Thymus (tissue), 11 donors: ENCODE data around the gene ST7. TPM values are rescaled to one million over a fixed set of nuclear protein-coding genes. Genes with fewer than 3 reads are reported as not detected.
"Not testable (repeated sequence)": the region's sequence is repeated elsewhere in the genome, so short reads cannot be mapped to it uniquely, and the experiment has no call there.

Source experiments
- DNase-seq, 9 donors: peaks; one replicate each; pipeline ENCODE4 v3.0.0-alpha.2; 2013; ENCODE audit warnings: low spot score in 9 of 9, low read depth in 6 of 9, missing footprints in 1 of 9
- H3K27ac ChIP-seq, 2 donors: one replicate each; pipeline ENCODE4 v1.5.1; 2013; ENCODE audit warnings: control low read depth in 1 of 2, low read depth in 1 of 2, low read length in 1 of 2, mild to moderate bottlenecking in 1 of 2, moderate library complexity in 1 of 2
- H3K27me3 ChIP-seq, 2 donors: one replicate each; pipeline ENCODE4 v1.5.1; 2013; ENCODE audit warnings: low read length in 1 of 2; ENCODE audit not compliant: control insufficient read depth in 2 of 2, insufficient read depth in 1 of 2
- H3K36me3 ChIP-seq, 2 donors: one replicate each; pipeline ENCODE4 v1.5.1; 2013; ENCODE audit warnings: low read length in 1 of 2, mild to moderate bottlenecking in 1 of 2, moderate library complexity in 1 of 2; ENCODE audit not compliant: control insufficient read depth in 2 of 2, insufficient read depth in 2 of 2
- H3K4me1 ChIP-seq, 2 donors: one replicate each; pipeline ENCODE4 v1.5.1; 2013; ENCODE audit warnings: low read length in 2 of 2; ENCODE audit not compliant: control insufficient read depth in 2 of 2, insufficient read depth in 2 of 2
- H3K4me3 ChIP-seq, 2 donors: one replicate each; pipeline ENCODE4 v1.5.1; 2013; ENCODE audit warnings: low read length in 2 of 2, control low read depth in 1 of 2, mild to moderate bottlenecking in 1 of 2
- H3K9me3 ChIP-seq, 2 donors: one replicate each; pipeline ENCODE4 v1.5.1; 2013; ENCODE audit warnings: low read length in 1 of 2, mild to moderate bottlenecking in 1 of 2; ENCODE audit not compliant: control insufficient read depth in 2 of 2, insufficient read depth in 1 of 2
- WGBS: extraction: QIAGEN DNeasy Blood & Tissue Kit; methylation state at CpG from one replicate; pipeline ENCODE4 v1.1.7; 2013; 5-methylcytosine and 5-hydroxymethylcytosine counted together
- polyA plus RNA-seq: library from polyadenylated mRNA; stranded (reverse); fragments of 200-250 nt; gene quantifications from one replicate; pipeline ENCODE4 v1.2.3, GENCODE V29; 2013
- total RNA-seq: library from RNA; stranded (reverse); fragments of 120-200 nt; gene quantifications from one replicate; pipeline ENCODE4 v1.2.4, GENCODE V29; 2013
- donor health status: healthy.

Gene ST7
- total and polyA plus RNA-seq, 2 donors: 9.3 to 11.5 TPM

DNA sequence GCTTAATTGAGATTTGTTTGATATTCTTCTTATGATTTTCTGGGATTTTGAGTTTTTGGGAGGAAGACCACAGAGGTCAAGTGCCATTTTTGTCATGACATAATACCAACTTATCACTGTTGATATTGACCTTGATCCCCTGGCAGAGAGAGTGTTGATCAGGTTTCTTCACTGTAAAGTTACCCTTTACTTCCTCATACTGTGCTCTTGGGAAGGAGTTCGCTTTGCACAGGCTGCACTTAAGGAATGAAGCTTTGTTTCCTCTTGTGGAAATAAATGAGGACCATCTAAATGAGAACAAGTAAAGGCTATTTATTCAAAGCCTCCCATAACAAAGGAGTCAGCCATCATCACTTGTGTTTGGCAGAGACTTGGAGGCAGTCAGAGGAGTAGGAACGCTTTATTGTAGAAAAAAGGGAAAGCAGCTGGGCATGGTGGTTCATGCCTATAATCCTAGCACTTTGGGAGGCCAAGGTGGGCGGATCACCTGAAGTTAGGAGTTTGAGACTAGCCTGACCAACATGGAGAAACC lies 16.1 kb downstream of the ST7 start:
- Histone ChIP-seq H3K4me1 (no peaks in the 10 kb centered on the region), H3K9me3 (no peaks in the 10 kb centered on the region), H3K27me3 (no peaks in the 10 kb centered on the region), H3K4me3 (no peak overlapping the region), H3K36me3 (no peaks in the 10 kb centered on the region), H3K27ac (no peak overlapping the region)
- 94% methylated on average over 3 of the region's 3 CpGs for WGBS
- DNase-seq: no peak

DNA sequence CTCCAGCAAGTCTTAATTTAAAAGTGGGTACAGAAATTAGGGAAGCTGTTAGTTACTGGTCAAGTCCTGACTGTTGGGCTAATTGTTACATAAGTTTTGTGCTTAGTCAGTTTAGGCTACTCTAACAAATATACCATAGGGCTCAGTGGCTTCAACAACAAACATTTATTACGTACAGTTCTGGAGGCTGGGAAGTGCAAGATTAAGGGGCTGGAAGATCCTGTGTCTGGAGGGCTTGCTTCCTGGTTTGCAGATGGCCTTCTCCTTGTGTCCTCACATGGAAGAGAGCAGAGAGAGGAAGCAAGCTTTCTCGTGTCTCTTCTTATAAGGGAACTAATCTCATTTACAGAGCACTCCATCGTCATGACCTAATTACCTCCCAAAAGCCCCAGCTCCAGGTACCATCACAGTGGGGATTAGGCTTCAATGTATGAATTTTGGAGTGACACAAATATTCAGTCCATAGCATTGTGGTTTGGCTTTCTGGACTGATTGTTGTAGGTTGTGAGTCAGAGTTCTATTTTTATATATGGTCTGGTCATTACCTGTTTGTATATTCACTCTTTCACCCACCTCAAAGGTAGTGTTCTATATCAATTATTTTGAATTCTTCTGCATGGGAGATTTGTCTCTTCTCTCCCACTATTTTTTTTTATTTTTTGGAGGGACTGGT lies 17.1 kb downstream of the ST7 start:
- H3K9me3 ChIP-seq: no peaks in the 10 kb centered on the region
- H3K27ac ChIP-seq: no peak overlapping the region
- no peaks in the 10 kb centered on the region for H3K4me1 ChIP-seq
- no peaks in the 10 kb centered on the region for H3K36me3 ChIP-seq
- H3K4me3 ChIP-seq: no peak overlapping the region
- no peak for DNase-seq
- no peaks in the 10 kb centered on the region for H3K27me3 ChIP-seq
- WGBS: 90% methylated on average over 3 of the region's 3 CpGs

- H3K36me3 ChIP-seq, DNase-seq, H3K27ac ChIP-seq, H3K4me1 ChIP-seq, H3K4me3 ChIP-seq, H3K9me3 ChIP-seq, H3K27me3 ChIP-seq: not testable (repeated sequence)
These were observed 17.9 kb downstream of the ST7 start for GRCh38 chr7:116971153-116971552.

DNA sequence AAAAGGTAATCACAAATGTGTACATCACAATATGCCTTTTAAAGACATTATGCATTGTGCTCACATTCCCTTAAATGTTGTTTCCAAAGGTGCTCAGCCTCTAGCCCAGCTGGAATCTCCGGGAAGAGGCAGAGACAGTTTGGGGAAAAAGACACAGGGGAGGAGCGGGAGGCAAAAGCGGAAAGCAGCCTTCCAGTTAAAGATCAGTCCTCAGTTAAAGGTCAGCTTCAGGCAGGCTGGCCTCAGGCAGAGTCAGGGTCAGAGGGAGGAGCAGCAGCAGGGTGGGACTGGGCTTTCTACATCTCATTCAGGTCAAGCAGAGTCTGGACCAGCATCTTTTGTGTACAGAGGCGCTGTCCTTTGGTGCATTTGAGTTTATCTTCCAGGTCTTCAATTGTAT lies 18.6 kb downstream of the ST7 start:
- no peaks in the 10 kb centered on the region for H3K36me3 ChIP-seq
- H3K9me3 ChIP-seq: no peaks in the 10 kb centered on the region
- 98% methylated on average over 4 of the region's 4 CpGs for WGBS
- no peak for DNase-seq
- no peaks in the 10 kb centered on the region for H3K4me1 ChIP-seq
- no peak overlapping the region for H3K4me3 ChIP-seq
- no peaks in the 10 kb centered on the region for H3K27me3 ChIP-seq
- H3K27ac ChIP-seq: no peak overlapping the region

DNA sequence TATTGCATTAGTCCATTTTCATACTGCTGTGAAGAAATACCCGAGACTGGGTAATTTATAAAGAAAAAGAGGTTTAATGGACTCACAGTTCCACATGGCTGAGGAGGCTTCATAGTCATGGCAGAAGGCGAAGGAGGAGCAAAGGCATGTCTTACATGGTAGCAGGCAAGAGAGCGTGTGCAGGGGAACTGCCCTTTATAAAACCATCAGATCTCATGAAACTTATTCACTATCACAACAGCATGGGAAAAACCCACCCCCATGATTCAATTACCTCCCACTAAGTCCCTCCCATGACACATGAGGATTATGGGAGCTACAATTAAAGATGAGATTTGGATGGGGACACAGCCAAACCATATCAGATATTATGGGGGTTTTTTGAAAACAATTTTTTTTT lies 21.7 kb downstream of the ST7 start:
- 89% methylated on average over 3 of the region's 3 CpGs for WGBS
- not testable (repeated sequence) for DNase-seq, H3K27me3 ChIP-seq

DNA sequence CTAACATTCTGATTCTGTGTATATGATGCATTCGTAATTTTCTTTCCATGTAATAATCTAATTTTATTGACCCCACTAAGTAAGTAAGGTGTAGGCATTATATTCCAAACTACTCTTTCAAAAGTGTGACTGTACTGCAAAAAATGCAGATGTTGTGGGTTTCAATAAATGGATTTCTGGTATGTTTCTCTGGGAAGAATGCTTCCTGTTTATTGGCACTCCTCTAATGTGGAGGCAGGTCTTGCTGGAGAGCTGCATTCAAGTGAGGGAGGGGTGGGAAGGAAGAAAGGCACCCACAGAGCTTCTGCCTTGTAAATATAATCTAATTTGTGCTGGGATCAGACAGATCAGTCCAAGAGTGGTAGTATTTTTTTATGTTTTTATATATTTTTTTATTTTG lies 23.9 kb downstream of the ST7 start:
- H3K9me3 ChIP-seq: no peaks in the 10 kb centered on the region
- no peak overlapping the region for H3K27ac ChIP-seq
- DNase-seq: no peak
- H3K27me3 ChIP-seq: no peaks in the 10 kb centered on the region
- H3K4me1 ChIP-seq: no peaks in the 10 kb centered on the region
- WGBS: 99% methylated on average over 1 of the region's 1 CpG
- no peak overlapping the region for H3K4me3 ChIP-seq
- H3K36me3 ChIP-seq: no peaks in the 10 kb centered on the region

More for the DNA sequence above, 21.7 kb downstream of the ST7 start:
- not testable (repeated sequence) for H3K4me1 ChIP-seq, H3K27ac ChIP-seq, H3K9me3 ChIP-seq, H3K4me3 ChIP-seq, H3K36me3 ChIP-seq

DNA sequence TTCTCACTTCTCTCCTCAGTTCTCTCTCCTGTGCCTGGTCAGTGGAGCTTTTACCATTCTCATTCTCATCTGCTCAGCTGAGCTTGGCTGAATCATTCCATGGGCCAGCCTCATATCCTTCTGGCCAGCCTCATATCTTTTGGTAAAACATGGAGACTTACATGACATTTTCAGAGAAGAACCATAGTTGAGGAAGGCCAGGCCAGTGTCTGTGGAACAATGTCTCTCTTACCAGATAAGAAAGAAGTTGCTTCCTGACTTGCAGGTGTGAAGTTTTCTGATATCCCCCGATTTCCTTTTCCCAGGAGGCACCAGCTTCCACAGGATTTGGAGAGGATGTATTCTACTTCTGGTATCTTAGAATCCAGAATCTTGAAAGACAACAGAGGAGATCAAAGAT lies 24.7 kb downstream of the ST7 start:
- WGBS: 85% methylated on average over 1 of the region's 1 CpG
- H3K36me3 ChIP-seq: no peaks in the 10 kb centered on the region
- H3K27me3 ChIP-seq: no peaks in the 10 kb centered on the region
- no peak for DNase-seq
- H3K4me1 ChIP-seq: no peaks in the 10 kb centered on the region
- no peak overlapping the region for H3K4me3 ChIP-seq
- H3K9me3 ChIP-seq: no peaks in the 10 kb centered on the region
- no peak overlapping the region for H3K27ac ChIP-seq

DNA sequence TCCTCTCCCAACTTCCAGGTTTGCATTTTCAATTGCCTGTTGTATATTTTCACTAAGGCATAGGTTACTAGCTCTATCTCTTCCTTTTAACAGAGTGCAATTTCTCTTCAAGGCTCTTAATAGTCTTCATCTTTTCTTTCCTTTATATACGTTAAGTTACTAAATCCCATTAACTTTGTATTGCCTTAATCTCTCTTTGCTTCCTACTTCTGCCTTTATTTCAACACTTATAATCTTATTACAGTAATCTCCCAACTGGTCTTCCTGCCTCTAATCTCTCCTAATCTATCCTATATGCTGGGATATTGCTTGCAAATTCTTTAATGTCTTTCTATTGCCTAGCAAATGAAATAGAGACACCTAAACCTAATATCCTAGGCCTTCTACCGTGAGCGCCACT lies 26.1 kb downstream of the ST7 start:
- H3K4me3 ChIP-seq: no peak overlapping the region
- 97% methylated on average over 3 of the region's 3 CpGs for WGBS

GRCh38 chr7:116980354-116980753 lies 27.1 kb downstream of the ST7 start:
- no peaks in the 10 kb centered on the region for H3K36me3 ChIP-seq
- H3K27me3 ChIP-seq: no peaks in the 10 kb centered on the region
- H3K9me3 ChIP-seq: no peaks in the 10 kb centered on the region
- H3K4me1 ChIP-seq: no peaks in the 10 kb centered on the region
- H3K4me3 ChIP-seq: no peak overlapping the region
- no peak for DNase-seq
- WGBS: 96% methylated on average over 4 of the region's 4 CpGs
- no peak overlapping the region for H3K27ac ChIP-seq

More for the DNA sequence above, 26.1 kb downstream of the ST7 start:
- no peaks in the 10 kb centered on the region for H3K36me3 ChIP-seq
- no peak for DNase-seq
- no peak overlapping the region for H3K27ac ChIP-seq
- no peaks in the 10 kb centered on the region for H3K9me3 ChIP-seq
- no peaks in the 10 kb centered on the region for H3K27me3 ChIP-seq
- H3K4me1 ChIP-seq: no peaks in the 10 kb centered on the region
